Panc1 (cell line): Measurements from ENCODE around the gene TMCO4. TPM values are rescaled to one million over a fixed set of nuclear protein-coding genes. Genes with fewer than 3 reads are reported as not detected.

Source experiments
- ATAC-seq: fragments of 200-7000 bp; cut with Tn5 transposase; 2 replicates; pipeline ENCODE4 v1.9.1; 2020; ENCODE audit warnings: mild to moderate bottlenecking, moderate library complexity
- BruUV-seq: library from RNA; stranded (reverse); fragments of 400-500 nt; replicated peaks from 2 replicates; lab custom pipeline; 2021; lab: Mats Ljungman, UMichigan
- CTCF ChIA-PET: fragments of 300-600 bp; sonication (Branson Sonifier 250); formaldehyde crosslinking; loops from one replicate; lab custom pipeline; 2022; ENCODE audit warnings: antibody characterized with exemption; lab: Charles Lee
- POLR2A ChIA-PET: fragments of 300-600 bp; sonication (Branson Sonifier 250); formaldehyde crosslinking; loops from one replicate; lab custom pipeline; 2022; ENCODE audit warnings: antibody characterized with exemption; lab: Charles Lee
- DNase-seq: peaks from one replicate; pipeline ENCODE4 v3.0.0-alpha.2; 2010; ENCODE audit warnings: low read depth, low spot score
- H3K27ac ChIP-seq: 2 replicates; pipeline ENCODE4 v1.5.1; 2011; ENCODE audit warnings: mild to moderate bottlenecking, low read length, inconsistent platforms
- H3K27me3 ChIP-seq: fragments of 200-500 bp; sonication (Bioruptor generic); 2 replicates; pipeline ENCODE4 v1.6.0; 2014; ENCODE audit warnings: low read length, inconsistent platforms; ENCODE audit not compliant: control insufficient read depth, insufficient read depth
- H3K36me3 ChIP-seq: fragments of 200-500 bp; sonication (Bioruptor generic); 2 replicates; pipeline ENCODE4 v1.5.1; 2014; ENCODE audit warnings: inconsistent platforms, mild to moderate bottlenecking, low read length, moderate library complexity; ENCODE audit not compliant: control insufficient read depth, insufficient read depth
- H3K4me1 ChIP-seq: 2 replicates; pipeline ENCODE4 v1.5.1; 2011; ENCODE audit warnings: inconsistent platforms, mild to moderate bottlenecking, low read length, moderate library complexity; ENCODE audit not compliant: control insufficient read depth, insufficient read depth
- H3K4me3 ChIP-seq, 2 experiments: 2 replicates each; pipeline ENCODE4 v1.5.1; 2011 to 2012; ENCODE audit warnings: low read depth in 2 of 2, low read length in 2 of 2, mild to moderate bottlenecking in 2 of 2, inconsistent platforms in 1 of 2, moderate library complexity in 1 of 2
- H3K9me3 ChIP-seq: fragments of 200-500 bp; sonication (Bioruptor generic); 2 replicates; pipeline ENCODE4 v1.5.1; 2014; ENCODE audit warnings: low read depth, mild to moderate bottlenecking, inconsistent platforms, low read length, moderate library complexity; ENCODE audit not compliant: control insufficient read depth, insufficient read depth
- POLR2AphosphoS5 ChIP-seq: IDR thresholded peaks from 2 replicates; pipeline ENCODE4 v1.6.1; 2012; ENCODE audit warnings: mild to moderate bottlenecking, low read depth, low read length, moderate library complexity
- SIN3A ChIP-seq: IDR thresholded peaks from 2 replicates; pipeline ENCODE4 v1.6.1; 2012; ENCODE audit warnings: low read depth, mild to moderate bottlenecking, low read length, moderate library complexity, borderline replicate concordance; ENCODE audit not compliant: insufficient read depth
- TCF7L2 ChIP-seq: IDR thresholded peaks from 2 replicates; pipeline ENCODE4 v1.6.1; 2011; ENCODE audit warnings: mild to moderate bottlenecking, low read depth, low read length, inconsistent platforms
- in situ Hi-C: cut with HindIII; loops from 2 replicates; pipeline ENCODE4 v1.10.0; 2016; ENCODE audit warnings: low sequenced_read_pairs, low pct_unique_long_range_greater_than_20kb
- intact Hi-C: fragments of 100-400 bp; cut with micrococcal nuclease; formaldehyde crosslinking; loops from one replicate; pipeline ENCODE4 v1.10.0; 2022; ENCODE audit not compliant: unreplicated experiment
- total RNA-seq: library from RNA; stranded (reverse); gene quantifications from one replicate; pipeline ENCODE4 v1.2.1, GENCODE V29; 2021; ENCODE audit not compliant: unreplicated experiment
- TF ChIP-seq, protein P1 (sequence below): fragments of 450-650 bp; IDR thresholded peaks from 2 replicates; pipeline ENCODE4 v1.5.1; 2017; ENCODE audit warnings: mild to moderate bottlenecking
- TF ChIP-seq, protein P2 (sequence below), 2 experiments: IDR thresholded peaks; 2 replicates each; pipeline ENCODE4 v1.6.1; 2011 to 2012; ENCODE audit warnings: low read depth in 2 of 2, control low read depth in 1 of 2, low read length in 1 of 2, mild to moderate bottlenecking in 1 of 2, moderate library complexity in 1 of 2; ENCODE audit not compliant: insufficient read depth in 1 of 2

TMCO4 gene
- total RNA-seq, 1 experiment from 2014 or later = 13.2 TPM

DNA sequence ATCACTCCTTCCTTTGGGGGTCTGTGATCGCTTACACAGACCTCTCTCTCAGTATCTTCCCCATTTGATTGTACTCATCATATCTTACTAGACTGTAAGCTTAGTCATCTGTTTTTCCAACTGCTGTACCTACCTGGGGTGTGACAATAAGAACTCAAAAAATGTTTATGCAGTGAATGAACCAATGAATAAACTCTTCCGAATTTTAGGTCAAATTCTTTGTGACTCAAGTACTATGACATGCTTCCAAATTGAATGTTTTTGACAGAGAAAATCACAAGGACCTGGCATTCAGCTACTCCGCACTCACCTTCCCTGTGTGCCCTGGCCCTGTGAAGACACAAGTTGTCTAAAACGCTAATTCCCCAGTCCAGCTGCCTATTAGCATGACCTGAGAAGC lies 42.1 kb downstream of the TMCO4 start:
- no peak for ATAC-seq
- POLR2A ChIA-PET = interaction anchor here (0.6 kb wide), 1 partner anchor 40 kb away, joined by 3 read pairs; no protein-coding TSS in a partner anchor
- DNase-seq = no peak

DNA sequence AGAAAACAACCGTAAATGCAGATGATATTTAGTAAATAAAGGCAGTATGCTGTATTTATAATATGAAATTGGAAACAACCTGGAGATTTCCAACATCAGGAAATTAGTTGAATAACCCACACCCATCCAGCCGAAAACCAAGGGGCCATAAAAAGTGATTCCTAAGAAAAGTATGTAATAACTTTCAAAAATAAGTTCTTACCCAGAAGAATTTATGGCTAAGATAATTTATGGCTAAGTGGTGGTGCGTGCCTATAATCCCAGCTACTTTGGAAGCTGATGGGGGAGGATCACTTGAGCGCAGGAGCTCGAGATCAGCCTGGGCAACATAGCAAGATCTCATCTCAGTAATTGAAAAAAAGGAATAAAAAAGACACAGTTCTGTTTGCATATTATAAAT lies 43.2 kb downstream of the TMCO4 start:
- no peaks in the 10 kb centered on the region for H3K36me3 ChIP-seq
- intact Hi-C loops (no loop called here), in situ Hi-C loops (no loop called here)
- DNase-seq = no peak
- H3K27me3 ChIP-seq = no peaks in the 10 kb centered on the region
- no peak overlapping the region for H3K4me3 ChIP-seq
- TF ChIP-seq POLR2AphosphoS5 (no peak), SIN3A (no peak), TCF7L2 (no peak)
- TF ChIP-seq, protein P1, sequence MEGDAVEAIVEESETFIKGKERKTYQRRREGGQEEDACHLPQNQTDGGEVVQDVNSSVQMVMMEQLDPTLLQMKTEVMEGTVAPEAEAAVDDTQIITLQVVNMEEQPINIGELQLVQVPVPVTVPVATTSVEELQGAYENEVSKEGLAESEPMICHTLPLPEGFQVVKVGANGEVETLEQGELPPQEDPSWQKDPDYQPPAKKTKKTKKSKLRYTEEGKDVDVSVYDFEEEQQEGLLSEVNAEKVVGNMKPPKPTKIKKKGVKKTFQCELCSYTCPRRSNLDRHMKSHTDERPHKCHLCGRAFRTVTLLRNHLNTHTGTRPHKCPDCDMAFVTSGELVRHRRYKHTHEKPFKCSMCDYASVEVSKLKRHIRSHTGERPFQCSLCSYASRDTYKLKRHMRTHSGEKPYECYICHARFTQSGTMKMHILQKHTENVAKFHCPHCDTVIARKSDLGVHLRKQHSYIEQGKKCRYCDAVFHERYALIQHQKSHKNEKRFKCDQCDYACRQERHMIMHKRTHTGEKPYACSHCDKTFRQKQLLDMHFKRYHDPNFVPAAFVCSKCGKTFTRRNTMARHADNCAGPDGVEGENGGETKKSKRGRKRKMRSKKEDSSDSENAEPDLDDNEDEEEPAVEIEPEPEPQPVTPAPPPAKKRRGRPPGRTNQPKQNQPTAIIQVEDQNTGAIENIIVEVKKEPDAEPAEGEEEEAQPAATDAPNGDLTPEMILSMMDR = no peak
- TF ChIP-seq, protein P2, sequence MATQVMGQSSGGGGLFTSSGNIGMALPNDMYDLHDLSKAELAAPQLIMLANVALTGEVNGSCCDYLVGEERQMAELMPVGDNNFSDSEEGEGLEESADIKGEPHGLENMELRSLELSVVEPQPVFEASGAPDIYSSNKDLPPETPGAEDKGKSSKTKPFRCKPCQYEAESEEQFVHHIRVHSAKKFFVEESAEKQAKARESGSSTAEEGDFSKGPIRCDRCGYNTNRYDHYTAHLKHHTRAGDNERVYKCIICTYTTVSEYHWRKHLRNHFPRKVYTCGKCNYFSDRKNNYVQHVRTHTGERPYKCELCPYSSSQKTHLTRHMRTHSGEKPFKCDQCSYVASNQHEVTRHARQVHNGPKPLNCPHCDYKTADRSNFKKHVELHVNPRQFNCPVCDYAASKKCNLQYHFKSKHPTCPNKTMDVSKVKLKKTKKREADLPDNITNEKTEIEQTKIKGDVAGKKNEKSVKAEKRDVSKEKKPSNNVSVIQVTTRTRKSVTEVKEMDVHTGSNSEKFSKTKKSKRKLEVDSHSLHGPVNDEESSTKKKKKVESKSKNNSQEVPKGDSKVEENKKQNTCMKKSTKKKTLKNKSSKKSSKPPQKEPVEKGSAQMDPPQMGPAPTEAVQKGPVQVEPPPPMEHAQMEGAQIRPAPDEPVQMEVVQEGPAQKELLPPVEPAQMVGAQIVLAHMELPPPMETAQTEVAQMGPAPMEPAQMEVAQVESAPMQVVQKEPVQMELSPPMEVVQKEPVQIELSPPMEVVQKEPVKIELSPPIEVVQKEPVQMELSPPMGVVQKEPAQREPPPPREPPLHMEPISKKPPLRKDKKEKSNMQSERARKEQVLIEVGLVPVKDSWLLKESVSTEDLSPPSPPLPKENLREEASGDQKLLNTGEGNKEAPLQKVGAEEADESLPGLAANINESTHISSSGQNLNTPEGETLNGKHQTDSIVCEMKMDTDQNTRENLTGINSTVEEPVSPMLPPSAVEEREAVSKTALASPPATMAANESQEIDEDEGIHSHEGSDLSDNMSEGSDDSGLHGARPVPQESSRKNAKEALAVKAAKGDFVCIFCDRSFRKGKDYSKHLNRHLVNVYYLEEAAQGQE (IDR thresholded peaks at IDR 0.05; ENCODE audit: insufficient read depth in 1 of 2, low read depth in 2 of 2, low read length in 1 of 2) = no peak
- no peaks in the 10 kb centered on the region for H3K4me1 ChIP-seq
- ChIA-PET CTCF (no interaction called here), POLR2A (no interaction called here)
- no TSS peak for BruUV-seq
- ATAC-seq = no peak
- no peaks in the 10 kb centered on the region for H3K9me3 ChIP-seq
- H3K27ac ChIP-seq = no peak overlapping the region

More for the DNA sequence above, 42.1 kb downstream of the TMCO4 start:
- no peaks in the 10 kb centered on the region for H3K9me3 ChIP-seq
- BruUV-seq = no TSS peak
- no peaks in the 10 kb centered on the region for H3K4me1 ChIP-seq
- TF ChIP-seq, protein P2 (IDR thresholded peaks at IDR 0.05; ENCODE audit: insufficient read depth in 1 of 2, low read depth in 2 of 2, low read length in 1 of 2) = no peak
- TF ChIP-seq, protein P1 = no peak
- no peak for TF ChIP-seq TCF7L2
- TF ChIP-seq SIN3A = no peak
- no peak for TF ChIP-seq POLR2AphosphoS5
- intact Hi-C loops = no loop called here
- in situ Hi-C loops = no loop called here
- no peaks in the 10 kb centered on the region for H3K36me3 ChIP-seq
- H3K4me3 ChIP-seq = no peak overlapping the region
- no peak overlapping the region for H3K27ac ChIP-seq
- no peaks in the 10 kb centered on the region for H3K27me3 ChIP-seq
- CTCF ChIA-PET = no interaction called here
